Measurements from ENCODE around the gene NLRP10. TPM values are rescaled to one million over a fixed set of nuclear protein-coding genes. Genes with fewer than 3 reads are reported as not detected.
A peak's percentile ranks its signal among the peaks of the same experiment; 100 is the strongest.
"Not testable (repeated sequence)": the region's sequence is repeated elsewhere in the genome, so short reads cannot be mapped to it uniquely, and the experiment has no call there.

NLRP10 gene, protein sequence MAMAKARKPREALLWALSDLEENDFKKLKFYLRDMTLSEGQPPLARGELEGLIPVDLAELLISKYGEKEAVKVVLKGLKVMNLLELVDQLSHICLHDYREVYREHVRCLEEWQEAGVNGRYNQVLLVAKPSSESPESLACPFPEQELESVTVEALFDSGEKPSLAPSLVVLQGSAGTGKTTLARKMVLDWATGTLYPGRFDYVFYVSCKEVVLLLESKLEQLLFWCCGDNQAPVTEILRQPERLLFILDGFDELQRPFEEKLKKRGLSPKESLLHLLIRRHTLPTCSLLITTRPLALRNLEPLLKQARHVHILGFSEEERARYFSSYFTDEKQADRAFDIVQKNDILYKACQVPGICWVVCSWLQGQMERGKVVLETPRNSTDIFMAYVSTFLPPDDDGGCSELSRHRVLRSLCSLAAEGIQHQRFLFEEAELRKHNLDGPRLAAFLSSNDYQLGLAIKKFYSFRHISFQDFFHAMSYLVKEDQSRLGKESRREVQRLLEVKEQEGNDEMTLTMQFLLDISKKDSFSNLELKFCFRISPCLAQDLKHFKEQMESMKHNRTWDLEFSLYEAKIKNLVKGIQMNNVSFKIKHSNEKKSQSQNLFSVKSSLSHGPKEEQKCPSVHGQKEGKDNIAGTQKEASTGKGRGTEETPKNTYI
- not detected for total RNA-seq
- long read RNA-seq = 0 reads

- no peak for ATAC-seq
- no peak for DNase-seq
- intact Hi-C loops (cut with DNase I) = no loop called here
These were observed at the start of gene NLRP10 for GRCh38 chr11:7965386-7965785. Gene NLRP10, minus strand, starts transcription at chr11:7965447. Its CDS starts 1,952 bp downstream, at chr11:7963495.

- intact Hi-C loops (cut with DNase I) = no loop called here
- no peak for ATAC-seq
These were observed 48.6 kb upstream of the NLRP10 start for GRCh38 chr11:8013833-8014232.

GRCh38 chr11:8011981-8012444, 46.8 kb upstream of the NLRP10 start:
- DNase-seq (no peak), ATAC-seq (peak; percentile 44 to 55)
- intact Hi-C loops (cut with DNase I) = no loop called here

More at GRCh38 chr11:8013833-8014232, 48.6 kb upstream of the NLRP10 start:
- no peak for DNase-seq

DNA sequence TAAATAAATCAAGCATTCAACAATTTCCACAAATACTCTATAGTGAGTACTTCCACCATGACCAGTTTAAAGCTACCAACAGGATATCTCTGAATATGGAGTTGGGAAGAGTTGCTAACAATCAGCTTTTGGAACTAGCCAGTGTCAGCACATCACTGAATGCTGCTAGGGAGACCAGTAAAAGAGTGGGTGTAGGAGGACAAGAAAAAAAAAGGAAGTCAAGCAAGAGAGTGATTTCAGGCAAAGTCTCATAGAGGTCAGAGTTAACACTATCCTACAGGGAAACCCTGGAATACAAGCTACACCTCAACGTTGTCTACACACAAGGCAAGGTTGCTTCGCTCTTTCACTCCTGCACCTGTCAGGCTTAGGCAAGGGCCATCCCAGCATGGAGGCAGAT, 46.1 kb upstream of the NLRP10 start:
- intact Hi-C loops (cut with DNase I) = no loop called here
- no peak for DNase-seq
- ATAC-seq = no peak

DNA sequence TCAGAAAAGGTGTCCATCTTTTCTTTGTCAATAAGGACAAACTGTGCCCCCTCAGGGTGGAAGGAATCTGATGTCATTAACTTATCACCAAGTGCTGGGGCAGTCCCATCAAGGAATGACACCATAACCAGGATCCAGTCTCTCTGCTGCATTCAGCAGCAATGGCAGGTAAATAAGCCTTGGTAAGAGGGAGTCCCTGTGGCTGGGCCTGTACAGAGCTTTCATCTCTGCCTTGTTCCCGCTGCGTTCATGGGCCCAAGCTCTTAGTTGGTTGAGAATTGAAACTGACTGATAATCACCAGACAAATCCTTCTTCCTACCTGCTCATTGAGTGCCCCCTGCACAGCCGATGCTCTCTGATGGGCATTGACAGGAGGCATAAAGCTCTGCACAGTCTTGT, 44.6 kb upstream of the NLRP10 start:
- intact Hi-C loops (cut with DNase I) = loop anchor here in 1 of 2 donors (5.0 kb wide), 1 partner anchor 82 kb away; no protein-coding TSS in a partner anchor
- ATAC-seq (no peak), DNase-seq (no peak)

- DNase-seq (no peak), ATAC-seq (no peak)
- intact Hi-C loops (cut with DNase I) = loop anchor here in 1 of 2 donors (5.0 kb wide), 1 partner anchor 84 kb away; no protein-coding TSS in a partner anchor
These were observed 43.0 kb upstream of the NLRP10 start for GRCh38 chr11:8008212-8008611.

DNA sequence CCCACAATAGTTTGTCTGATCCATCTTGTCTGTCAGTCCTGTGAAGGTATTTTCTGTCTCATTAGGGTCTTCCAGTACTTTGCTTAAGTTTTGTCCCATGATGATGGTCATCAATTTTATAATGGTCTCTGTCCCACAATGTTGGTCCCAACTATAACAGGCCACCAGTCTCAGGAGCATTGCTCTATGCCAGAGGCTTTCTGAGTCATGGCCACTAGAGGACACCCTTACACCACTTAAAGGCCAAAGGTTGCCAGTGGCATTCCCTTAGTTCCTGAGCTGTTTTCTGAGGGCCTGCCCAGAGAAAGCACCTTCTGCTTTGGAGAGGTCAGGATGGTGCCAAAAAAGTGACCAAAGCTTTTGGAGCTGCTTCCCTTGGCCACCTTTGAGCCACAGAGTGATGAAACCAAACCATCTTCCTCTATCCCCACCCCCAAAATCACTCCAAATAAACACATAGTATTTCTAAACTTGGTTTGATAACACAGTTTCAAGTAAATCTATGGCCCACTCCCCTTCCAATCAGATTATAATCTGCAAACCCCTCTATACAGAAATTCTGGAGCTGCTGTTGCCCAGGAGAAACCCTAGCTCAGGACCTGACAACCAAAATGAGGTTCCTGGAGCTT, 41.2 kb upstream of the NLRP10 start:
- DNase-seq = peak; percentile 41
- intact Hi-C loops (cut with DNase I) = loop anchor here in 1 of 2 donors (5.0 kb wide), 1 partner anchor 86 kb away; no protein-coding TSS in a partner anchor
- ATAC-seq = peak; percentile 90 to 93

DNA sequence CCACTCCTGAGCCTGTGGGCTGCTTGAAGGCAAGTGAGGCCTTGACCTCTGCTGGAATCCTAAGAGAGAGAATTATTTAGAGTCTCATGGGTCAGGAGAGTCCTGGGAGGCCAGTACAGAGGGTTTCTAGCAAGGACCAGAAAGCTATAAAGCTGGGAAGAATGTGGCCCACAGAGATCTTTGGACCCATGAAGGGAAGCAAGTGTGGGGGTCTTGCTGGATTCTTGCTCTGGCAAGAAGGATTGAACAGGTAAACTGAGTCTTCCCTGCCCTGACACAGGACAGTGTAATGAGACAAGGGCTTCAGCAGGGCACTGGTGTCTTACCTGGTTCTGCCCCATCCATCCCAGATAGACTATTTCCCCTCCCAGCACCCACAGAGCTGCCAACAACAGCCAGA, 40.3 kb upstream of the NLRP10 start:
- ATAC-seq = no peak
- intact Hi-C loops (cut with DNase I) = loop anchor here in 1 of 2 donors (5.0 kb wide), 1 partner anchor 87 kb away; no protein-coding TSS in a partner anchor
- DNase-seq = no peak

DNA sequence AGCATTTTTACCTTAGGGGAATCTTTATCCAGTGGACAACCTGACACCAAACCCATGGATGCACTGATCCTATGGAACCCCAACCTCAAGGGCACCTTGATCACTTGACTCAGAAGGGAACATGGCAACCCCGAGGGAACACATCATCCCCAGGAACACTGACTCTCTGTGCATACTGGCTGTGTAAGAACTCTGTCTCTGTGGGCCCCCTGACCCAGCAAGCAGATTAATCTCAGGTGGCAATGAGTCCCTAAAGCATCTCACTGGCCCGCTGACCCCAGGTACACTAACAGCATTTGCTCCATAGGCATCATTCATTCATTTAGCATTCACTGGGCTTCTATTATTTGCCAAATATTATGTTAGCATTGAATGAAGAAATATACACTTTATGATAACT, 38.8 kb upstream of the NLRP10 start:
- no peak for ATAC-seq
- no peak for DNase-seq
- intact Hi-C loops (cut with DNase I) = no loop called here

DNA sequence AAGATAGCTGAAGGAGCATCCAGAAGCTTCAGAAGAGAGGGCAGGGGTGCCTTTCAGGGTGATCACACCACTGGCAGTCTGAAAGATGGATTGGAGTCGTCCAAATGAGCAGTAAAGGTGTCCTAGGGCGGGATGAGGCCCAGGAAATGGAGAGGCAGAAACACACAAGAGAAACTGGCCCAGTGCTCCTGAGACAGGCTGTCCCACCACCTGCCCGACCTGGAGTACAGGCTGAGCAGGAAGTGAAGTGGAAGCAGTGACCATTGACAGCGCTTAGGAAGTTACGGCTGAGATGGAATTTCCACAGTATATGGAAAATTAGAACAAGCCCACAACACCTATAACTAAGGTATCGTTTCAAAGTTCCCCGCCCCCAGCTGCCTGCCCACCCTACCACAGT, 37.9 kb upstream of the NLRP10 start:
- ATAC-seq = no peak
- intact Hi-C loops (cut with DNase I) = no loop called here
- no peak for DNase-seq

DNA sequence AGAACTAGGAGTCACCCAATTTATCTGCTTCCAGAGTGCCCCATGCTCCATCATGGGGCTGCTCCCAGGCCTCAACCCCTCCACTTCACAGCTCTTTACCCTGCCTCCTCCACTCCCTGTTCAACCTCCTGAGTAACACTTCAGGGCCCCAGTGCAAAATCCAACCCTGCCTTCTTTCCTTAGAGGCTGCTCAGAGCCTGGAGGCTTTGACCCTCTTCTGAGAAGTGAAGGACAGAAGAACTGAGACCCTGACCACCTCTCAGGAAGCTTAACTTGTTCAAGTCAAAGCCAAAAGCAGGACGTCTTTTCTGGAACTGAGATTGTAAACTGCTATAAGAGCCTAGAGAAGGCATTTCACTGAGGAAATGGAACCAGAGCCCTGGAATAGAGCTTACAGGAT, 37.4 kb upstream of the NLRP10 start:
- intact Hi-C loops (cut with DNase I) = no loop called here
- ATAC-seq = no peak
- no peak for DNase-seq

DNA sequence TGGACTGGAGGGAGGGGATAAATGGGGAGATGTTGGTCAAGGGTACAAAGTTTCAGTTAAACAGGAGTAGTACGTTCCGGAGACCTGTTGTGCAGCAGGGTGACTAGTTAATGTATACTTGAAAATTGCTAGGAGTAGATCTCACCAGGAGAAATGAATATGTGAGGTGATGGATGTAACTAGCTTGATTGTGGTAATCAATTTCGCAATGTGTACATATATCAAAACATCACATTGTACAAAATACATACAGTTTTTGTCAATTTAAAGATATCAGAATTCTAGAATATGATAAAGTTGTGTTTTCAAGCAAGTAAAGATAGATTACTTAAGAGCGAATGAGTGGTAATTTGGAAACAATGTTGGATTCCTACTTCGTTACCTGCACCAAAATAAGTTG, 35.1 kb upstream of the NLRP10 start:
- DNase-seq (no peak), ATAC-seq (no peak)
- intact Hi-C loops (cut with DNase I) = no loop called here

GRCh38 chr11:7999795-8000194, 34.5 kb upstream of the NLRP10 start:
- ATAC-seq (no peak), DNase-seq (no peak)
- intact Hi-C loops (cut with DNase I) = no loop called here

- intact Hi-C loops (cut with DNase I) = no loop called here
- DNase-seq = no peak
- no peak for ATAC-seq
These were observed 29.5 kb upstream of the NLRP10 start for GRCh38 chr11:7994581-7995278.

DNA sequence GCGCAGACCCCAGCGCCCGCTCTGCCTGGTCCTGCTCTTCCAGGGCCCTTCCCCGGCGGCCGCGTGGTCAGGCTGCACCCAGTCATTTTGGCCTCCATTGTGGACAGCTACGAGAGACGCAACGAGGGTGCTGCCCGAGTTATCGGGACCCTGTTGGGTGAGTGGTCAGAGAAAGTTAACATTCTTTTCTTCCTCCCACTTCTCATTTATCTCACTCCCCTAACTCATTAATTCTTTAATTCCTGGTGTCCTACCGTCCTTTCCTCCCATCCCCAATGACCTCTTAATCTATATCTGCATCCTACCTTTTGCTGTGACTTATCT, 22.3 kb upstream of the NLRP10 start:
- DNase-seq = not testable (repeated sequence)
- ATAC-seq = peak in 1 of 2 donors; percentile 45
- intact Hi-C loops (cut with DNase I) = loop anchor here (2.0 to 10.0 kb wide), 3 partner anchors 93 to 890 kb away; no protein-coding TSS in a partner anchor

DNA sequence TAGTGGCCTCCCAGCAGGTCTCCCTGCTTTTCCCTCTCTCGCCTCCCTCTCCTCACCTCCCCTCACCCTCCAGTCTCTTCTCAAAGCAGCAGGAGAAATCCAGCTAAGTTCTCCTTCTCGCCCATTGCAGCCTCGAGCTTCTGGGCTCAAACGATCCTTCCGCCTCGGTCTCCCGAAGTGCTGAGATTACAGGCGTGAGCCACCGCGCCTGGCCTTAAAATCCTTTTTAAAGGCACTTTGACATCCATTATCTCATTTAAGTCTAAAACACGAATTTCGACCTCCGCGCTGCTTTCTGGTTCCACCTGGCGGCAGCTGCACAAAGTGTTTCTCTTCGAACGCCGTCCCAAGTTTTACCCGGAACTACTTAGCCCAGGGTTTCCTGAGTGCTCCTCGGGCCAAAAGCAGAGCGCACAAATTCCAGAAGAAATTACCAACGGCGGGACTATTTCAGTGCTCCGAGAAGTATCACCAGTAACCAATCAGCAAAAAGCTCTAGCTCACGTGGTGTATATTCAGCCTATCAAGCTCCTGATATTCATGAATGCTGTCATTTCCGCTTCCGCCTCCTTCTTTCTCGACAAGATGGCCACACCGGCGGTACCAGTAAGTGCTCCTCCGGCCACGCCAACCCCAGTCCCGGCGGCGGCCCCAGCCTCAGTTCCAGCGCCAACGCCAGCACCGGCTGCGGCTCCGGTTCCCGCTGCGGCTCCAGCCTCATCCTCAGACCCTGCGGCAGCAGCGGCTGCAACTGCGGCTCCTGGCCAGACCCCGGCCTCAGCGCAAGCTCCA, 21.7 kb upstream of the NLRP10 start, which contains the start of gene EIF3F:
EIF3F (plus strand) TSS at position 570 of the 792 bp plus-strand sequence; CDS start at position 586, 16 bp downstream.
- intact Hi-C loops (cut with DNase I) = loop anchor here (2.0 to 10.0 kb wide), 3 partner anchors 92 to 890 kb away; no protein-coding TSS in a partner anchor
- ATAC-seq = peak; percentile 99 to 100
- peak; percentile 89 for DNase-seq

DNA sequence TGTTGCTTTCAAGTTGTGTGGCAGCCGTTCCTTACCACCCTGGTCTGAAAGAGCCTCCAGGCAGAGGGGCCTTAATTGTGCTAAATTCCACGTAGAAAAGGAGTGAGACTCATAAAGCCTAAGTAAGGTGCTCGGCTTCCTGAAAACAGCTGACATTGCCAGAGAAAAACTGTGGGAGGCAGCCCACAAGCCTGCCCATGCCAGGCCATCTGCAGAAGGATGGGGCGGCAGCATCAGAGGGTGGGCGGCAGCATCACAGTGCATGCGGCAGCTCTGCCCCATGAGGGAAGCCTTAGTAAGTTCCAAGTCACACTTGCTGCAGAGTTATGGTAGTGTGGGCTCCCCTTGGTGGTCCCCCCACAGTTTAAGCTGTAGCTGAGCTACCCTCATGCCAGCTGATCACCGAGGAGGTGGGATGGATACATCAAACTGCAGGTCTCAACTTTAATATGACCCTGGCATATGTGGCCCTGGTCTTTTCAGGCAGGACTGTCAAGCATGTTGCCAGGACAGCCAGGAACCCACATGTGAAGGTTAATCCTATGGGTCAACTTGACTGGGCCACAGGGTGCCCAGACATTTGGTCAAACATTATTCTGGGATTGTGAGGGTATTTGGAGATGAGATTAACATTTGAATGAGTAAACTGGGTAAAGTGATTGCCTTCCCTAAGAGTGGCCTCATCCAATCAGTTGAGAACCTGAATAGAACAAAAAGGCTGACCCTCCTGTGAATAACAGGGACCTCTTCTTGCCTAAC, 18.8 kb upstream of the NLRP10 start:
- intact Hi-C loops (cut with DNase I) = loop anchor here in 1 of 2 donors (10.0 kb wide), 1 partner anchor 89 kb away; no protein-coding TSS in a partner anchor

More for the DNA sequence above, 18.8 kb upstream of the NLRP10 start:
- no peak for DNase-seq
- no peak for ATAC-seq

All from left cardiac atrium (tissue), 4 donors.